Activated CD8-positive, alpha-beta memory T cell treated with anti-CD3 and anti-CD28 coated beads for 1 hour (primary cell): ENCODE measurements around the gene RNF126.
"Not testable (repeated sequence)": the region's sequence is repeated elsewhere in the genome, so short reads cannot be mapped to it uniquely, and the experiment has no call there.

Experiments
- DNase-seq, 2 donors: peaks; one replicate each; pipeline ENCODE4 v3.0.0-alpha.2; 2020; ENCODE audit warnings: low read depth in 1 of 2; ENCODE audit errors: extremely low read depth in 1 of 2

Gene RNF126

DNA sequence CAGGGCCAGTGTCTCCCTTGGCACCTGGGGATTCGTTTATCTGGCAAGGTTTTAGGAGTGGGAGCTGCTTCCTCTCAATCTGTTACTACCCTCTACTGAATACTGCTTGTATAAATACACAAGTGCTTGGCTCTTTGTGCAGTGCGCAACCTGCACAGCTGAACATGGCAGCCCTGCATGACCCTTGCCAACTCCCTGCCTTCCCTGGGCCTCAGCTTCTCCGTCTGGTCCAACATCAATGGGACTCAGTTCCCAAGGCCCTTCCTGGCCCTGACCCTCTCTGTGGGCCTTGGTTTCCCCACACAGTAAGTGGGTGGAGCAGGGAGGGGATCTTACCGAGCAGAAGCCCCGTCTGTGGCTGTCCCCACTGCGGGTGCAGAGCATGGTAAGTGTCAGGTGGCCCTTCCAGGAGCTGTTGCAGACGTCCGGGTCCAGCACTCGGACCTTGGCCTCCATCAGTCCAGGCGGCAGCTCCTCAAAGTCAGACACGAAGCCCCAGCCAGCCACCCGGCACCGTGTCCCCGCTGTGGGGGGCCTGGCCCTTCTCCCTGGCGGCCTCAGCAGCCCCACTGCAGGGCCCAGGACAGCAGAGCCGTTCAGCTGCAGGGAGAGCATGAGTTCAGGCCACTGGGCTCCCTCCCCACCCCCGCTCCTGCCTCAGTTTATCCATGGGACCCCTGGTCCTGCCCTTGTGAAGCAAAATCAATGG lies 23.7 kb upstream of the RNF126 start:
- no peak for DNase-seq

DNA sequence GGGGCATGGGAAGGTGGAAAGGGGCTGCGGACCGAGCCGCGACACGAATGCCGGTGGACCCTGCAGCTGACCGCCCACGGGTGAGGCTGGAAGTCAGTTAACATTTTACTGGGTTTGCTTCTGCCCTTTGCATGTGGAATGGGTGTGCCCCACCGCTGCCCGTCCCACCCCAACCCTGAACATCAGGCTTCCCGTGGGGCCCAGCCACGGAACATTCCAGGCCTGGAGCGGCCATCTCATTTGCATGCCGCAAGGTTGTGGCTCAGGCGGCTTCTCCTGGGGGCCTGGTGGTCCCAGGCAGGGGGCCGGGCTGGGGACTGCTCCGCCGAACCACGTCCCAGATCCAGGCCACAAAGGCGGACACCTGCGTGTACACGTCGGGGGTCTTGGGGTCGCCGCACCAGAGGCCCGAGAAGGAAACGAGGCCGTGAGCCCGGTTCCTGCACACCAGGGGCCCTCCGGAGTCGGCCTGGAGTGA lies 22.5 kb upstream of the RNF126 start:
- no peak for DNase-seq

DNA sequence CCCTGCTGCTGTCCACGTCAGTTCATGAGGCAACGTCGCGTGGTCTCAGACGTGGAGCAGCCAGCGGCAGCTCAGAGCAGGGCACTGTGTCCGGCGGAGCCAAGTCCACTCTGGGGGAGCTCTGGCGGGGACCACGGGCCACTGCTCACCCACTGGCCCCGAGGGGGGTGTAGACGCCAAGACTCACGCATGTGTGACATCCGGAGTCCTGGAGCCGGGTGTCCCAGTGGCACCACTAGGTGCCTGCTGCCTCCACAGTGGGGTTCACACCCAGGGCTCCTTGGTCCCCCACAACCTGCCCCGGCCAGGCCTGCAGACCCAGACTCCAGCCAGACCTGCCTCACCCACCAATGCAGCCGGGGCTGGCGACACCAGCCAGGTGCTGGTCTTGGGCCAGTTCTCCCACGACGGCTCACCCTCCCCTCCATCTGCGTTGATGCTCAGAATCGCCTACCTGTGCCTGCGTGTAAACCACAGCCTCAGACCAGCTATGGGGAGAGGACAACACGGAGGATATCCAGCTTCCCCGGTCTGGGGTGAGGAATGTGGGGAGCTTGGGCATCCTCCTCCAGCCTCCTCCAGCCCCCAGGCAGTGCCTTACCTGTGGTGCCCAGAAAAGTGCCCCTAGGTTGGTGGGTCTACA lies 19.8 kb upstream of the RNF126 start:
- DNase-seq, result no peak

DNA sequence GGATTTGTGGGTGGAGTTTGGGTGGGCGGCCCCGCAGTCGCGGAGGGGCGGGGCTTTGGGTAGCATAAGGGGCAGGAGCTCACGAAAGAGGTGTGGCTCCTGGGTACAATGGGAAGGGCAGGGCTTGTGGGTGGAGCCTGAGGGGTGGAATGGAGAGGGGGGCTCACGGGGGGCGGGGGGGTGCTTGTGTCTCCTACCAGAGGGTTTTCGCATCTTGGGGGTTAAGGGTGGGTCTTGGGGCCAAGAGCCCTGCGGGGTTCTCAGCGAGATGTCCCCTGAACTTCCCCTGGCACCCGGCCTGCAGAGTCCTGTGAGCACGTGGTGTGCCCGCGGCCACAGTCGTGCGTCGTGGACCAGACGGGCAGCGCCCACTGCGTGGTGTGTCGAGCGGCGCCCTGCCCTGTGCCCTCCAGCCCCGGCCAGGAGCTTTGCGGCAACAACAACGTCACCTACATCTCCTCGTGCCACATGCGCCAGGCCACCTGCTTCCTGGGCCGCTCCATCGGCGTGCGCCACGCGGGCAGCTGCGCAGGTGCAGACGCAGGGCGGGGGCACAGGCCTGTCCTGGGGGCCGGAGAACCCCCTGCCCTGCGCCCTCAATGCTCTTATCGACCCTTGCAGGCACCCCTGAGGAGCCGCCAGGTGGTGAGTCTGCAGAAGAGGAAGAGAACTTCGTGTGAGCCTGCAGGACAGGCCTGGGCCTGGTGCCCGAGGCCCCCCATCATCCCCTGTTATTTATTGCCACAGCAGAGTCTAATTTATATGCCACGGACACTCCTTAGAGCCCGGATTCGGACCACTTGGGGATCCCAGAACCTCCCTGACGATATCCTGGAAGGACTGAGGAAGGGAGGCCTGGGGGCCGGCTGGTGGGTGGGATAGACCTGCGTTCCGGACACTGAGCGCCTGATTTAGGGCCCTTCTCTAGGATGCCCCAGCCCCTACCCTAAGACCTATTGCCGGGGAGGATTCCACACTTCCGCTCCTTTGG lies 18.3 kb upstream of the RNF126 start:
- DNase-seq, result peak in 1 of 2 donors; percentile 80

DNA sequence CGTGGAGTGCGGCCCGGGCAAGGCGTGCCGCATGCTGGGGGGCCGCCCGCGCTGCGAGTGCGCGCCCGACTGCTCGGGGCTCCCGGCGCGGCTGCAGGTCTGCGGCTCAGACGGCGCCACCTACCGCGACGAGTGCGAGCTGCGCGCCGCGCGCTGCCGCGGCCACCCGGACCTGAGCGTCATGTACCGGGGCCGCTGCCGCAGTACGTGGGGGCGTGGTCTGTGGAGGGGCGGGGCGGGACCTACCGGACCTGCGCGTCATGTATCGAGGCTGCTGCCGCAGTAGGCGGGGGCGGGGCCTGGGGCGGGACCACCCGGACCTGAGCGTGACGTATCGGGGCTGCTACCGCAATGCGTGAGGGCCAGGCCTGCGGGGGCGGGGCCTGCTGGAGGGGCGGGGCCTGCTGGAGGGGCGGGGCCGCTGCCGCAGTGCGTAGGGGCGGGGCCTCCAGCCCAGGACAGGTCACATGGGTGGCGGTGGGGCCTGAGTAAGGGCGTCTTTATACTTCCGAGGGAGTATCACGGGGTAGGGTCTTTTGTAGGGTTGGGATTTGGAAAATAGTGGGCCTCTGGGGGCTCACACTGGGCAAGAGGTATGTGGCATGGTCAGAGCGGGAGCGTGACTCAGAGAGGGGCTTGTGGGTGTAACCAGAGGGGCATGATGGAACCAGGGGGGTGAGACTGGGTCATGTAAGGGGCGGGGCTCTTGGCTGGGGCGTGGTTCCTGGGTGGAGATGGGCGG lies 17.4 kb upstream of the RNF126 start:
- peak; percentile 98 to 99 for DNase-seq

DNA sequence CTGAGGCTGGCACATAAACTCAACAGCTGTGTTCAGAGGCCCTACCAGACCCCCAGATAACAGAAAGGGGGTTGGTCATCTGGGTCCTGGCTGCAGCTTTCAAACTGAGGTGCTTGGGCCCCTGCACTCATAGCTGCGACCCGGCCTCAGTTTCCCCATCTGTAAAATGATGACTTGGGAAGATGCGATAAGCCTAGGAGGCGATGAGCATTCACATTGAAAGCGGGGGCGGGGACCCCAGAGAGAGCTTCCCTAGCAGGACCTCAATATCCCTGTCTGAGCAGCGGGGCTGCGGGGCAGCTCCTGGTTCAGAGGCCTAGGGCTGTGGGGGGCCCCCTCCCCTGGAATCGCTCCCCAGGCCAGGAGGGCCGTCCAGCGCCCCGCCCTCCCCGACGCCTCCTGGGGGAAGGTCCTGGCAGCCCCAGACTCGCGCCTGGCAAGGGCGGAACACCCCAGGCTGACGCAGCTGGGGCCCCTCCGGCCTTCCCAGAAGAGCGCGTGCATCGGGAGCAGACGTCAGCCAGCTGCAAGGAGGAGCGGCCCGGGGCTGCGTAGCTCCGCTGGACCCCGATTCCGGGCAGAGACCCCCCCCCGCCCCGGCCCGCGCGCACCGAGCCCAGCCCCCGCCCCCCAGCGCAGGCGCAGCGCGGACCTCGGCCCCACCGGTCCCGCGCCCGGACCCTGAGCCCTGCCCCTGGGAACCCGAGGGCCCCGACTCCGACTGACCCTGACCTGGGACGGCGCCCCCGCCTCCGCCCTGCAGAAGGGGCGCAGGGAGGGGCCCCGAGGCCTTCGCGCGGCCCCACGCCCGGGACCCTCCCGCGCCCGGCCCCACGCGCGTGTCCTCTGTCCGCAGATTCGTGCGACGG lies 16.6 kb upstream of the RNF126 start:
- DNase-seq, result no peak

DNA sequence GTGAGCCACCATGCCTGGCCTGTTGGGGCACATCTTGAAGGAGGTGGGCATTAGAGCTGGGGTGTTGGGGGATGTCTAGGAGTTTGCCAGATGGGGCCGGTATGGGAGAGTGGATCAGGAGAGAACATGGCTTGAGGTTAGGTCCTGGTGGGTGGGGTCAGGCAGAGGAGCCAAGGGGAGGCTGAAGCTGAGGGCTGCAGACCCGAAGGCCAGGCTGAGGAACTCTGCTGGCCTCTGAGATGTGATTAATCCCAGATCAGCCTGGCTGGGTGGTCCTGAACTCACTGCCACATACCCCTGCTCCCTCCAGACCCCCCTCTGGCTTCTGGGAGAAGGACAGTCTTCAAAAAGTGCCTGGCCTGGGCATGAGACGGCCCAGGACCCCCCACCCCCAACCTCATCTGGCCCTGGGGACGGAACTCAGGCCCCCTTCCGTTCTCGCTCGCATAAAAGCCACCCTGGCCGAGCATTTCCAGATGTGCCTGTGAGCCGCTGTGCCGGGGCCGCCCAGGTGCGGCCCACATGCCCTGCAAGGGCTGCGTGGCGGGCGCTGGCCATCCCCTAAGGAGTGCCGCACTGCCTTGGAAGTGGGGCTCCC lies 15.9 kb upstream of the RNF126 start:
- no peak for DNase-seq

DNA sequence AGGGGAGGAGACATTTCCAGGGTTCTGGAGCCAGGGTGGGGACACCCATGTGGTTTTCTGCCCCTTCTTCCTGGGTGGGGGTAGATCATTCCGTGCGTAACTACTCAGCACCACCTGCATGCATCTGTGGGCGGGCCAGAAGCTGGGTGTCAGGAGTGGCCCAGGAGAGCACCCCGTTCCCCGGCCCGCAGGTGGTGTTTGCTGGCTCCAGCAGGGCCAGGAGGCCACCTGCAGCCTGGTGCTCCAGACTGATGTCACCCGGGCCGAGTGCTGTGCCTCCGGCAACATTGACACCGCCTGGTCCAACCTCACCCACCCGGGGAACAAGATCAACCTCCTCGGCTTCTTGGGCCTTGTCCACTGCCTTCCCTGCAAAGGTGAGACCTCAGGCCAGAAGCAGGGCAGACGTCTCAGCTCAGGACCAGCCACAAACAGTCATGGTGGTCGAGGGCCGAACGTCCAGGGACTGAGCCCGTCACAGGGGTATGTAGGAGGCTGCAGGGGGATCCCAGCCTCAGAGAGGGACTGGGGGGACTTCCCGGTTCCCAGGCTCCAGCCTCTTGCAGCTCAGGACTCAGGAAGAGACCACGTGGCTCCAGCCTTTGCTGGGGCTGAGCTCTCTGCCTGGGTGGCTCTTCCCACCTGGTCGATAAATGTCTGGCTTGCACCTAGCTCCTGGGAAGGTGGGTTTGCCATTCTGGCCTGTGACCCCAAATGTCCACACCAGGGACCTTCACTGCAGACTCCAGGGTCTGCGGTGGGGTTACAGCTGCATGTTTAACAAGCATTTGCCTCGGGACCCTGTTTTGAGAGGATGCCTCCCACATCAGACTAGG lies 14.8 kb upstream of the RNF126 start:
- no peak for DNase-seq

DNA sequence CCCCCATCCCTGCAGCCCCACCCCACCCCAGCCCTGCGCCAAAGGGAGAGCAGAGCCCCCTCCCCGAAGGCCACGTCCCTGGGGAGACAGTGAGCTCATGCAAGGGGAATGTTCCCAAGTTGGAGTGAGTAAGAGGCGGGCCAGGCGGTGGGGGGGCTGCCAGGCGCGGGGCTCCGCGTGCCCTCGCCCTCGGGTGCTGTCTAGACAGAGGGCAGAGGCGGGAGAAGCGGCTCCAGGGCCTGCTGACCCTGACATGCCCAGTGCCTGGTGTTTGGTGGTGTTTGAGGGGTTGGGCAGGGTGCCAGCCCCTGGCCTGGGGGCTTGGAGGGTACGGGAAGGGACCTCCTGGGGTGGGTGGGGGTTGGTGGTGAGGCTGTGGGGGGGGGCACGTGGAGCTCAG lies 14.2 kb upstream of the RNF126 start:
- DNase-seq, result no peak

DNA sequence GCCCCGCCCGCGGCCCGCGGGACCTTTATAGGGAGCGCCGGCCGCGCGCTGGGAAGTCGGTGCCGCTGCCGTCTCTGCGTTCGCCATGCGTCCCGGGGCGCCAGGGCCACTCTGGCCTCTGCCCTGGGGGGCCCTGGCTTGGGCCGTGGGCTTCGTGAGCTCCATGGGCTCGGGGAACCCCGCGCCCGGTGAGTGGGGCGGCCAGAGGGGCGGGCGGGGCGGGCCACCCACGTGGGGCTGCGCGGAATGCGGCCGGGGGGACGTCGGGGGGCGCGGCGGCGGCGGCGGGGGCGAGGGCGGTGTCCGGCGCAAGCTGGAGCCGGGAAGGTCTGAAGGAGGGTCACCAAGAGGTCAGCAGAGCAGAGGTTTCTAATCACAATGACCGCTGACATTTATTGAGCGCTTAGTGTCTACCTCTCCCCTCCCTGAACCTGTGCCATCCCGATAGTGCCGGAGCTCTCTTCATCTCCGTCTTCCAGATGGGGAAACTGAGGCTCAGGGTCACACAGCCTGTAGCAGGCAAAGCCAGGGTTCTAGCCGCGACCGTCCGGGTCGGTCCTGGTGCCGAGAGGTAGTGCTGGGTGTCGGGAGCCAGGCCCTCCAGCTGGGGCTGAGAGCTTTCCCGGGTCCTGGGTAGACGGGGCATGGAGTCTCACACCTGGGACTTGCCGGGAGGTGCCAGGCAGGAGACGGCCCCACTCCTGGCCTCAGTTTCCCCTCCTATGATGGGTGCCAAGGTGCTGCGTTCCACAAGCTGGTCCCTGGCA lies 13.5 kb upstream of the RNF126 start, which contains the start of gene FSTL3:
Gene FSTL3 (plus strand): TSS at position 54 of the 767 bp plus-strand sequence. CDS start 32 bp downstream, at position 86.
- DNase-seq, result no peak

DNA sequence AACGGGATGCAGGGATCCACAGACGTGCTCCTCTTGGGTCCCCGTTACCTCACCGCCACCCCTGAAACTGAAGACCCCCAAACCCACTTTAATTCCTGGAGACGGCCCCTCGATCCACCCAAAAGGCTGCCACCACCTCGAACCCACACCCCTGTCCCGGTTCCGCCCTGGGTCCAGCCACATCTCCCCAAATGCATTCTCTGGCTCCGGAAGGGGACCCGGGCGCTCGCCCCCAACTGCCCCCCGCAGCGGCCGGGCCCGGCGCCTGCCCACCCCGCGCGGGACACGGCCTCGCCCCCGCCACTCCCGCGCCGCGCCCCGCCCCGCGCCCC lies 13.0 kb upstream of the RNF126 start:
- no peak for DNase-seq

DNA sequence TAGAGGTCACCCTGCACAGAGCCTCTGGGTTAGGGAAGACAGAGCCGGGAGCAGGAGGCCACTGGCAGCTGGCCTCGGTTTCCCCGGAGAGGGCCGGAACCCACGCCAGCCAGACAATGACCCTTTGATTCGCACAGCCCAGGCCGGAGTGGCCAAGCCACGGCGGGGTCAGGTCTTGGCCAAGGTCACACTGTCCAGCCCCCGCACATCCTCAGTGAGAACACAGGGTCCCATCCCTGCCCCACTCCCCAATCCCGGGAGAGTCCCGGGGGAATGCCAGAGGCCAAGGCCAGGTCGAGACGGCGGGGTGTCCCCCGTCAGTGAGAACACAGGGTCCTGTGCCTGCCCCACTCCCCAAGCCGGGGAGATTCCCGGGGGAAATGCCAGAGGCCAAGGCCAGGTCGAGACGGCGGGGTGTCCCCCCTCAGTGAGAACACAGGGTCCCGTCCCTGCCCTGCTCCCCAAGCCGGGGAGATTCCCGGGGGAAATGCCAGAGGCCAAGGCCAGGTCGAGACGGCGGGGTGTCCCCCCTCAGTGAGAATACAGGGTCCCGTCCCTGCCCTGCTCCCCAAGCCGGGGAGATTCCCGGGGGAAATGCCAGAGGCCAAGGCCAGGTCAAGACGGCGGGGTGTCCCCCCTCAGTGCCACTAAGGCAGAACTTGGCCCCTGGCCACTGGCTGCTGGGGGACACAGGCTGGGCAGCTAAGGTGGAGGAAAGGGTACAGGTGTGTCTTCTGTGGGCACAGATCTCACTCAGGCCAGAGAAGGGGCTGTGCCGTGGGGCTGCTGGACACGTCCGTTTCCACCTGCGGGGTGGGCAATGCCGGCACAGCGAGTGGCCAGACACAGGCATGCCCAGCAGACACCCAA lies 11.5 kb upstream of the RNF126 start:
- no peak for DNase-seq

DNA sequence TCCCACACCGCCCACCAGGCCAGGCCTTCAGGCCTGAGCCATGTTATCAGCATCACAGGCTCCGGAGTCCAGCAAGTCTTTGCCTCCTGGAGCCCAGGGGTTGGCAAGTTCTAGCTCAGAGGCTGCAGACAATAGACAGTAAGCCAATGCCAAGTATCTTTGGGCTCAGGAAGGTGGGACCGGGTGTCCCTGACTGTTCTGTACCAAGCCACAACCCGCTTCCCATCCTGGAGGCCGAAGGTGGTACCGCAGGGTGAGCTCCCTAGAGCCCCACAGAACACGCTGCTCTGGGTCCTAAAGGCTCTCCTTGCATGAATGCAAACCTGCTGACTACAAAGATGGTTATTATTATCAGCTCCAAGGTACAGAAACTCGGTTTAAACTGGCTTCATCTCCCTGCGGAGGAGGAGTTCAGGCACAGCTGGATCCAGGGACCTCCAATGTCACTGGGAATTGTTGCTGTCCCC lies 7.6 kb upstream of the RNF126 start:
- DNase-seq, result no peak

DNA sequence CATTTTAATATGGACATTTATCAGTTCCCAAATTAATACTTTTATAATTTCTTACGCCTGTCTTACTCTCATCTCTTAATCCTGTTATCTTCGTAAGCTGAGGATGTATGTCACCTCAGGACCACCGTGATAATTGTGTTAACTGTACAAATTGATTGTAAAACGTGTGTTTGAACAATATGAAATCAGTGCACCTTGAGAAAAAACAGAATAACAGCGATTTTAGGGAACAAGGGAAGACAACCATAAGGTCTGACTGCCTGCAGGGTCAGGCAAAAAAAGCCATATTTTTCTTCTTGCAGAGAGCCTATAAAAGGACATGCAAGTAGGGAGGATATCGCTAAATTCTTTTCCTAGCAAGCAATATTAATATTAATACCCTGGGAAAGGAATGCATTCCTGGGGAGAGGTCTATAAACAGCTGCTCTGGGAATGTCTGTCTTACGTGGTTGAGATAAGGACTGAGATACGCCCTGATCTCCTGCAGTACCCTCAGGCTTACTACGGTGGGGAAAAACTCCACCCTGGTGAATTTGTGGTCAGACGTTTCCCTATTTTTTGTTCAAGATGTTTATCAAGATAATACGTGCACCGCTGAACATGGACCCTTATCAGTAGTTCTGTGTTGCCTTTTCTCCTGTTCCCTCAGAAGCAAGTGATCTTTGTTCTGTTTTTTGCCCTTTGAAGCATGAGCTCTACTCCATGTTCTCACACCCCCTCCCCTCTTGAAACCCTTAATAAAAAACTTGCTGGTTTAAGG lies 5.8 kb upstream of the RNF126 start:
- not testable (repeated sequence) for DNase-seq

DNA sequence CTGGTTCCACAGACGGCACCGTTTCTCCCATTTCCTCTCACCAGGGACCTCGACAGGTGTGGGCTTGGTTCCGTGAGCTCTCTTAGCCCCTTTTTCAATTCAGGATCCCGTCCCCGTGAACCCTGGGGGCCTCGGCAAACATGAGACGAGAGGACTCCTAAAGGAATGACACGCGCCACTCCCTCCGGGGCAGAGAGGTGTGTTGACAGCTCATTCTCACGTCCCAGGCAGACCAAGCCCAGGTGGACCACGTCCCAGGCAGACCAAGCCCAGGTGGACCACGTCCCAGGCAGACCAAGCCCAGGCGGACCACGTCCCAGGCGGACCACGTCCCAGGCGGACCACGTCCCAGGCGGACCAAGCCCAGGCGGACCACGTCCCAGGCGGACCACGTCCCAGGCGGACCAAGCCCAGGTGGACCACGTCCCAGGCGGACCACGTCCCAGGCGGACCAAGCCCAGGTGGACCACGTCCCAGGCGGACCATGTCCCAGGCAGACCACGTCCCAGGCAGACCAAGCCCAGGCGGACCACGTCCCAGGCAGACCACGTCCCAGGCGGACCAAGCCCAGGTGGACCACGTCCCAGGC lies 4.1 kb upstream of the RNF126 start:
- not testable (repeated sequence) for DNase-seq
